Stimulated activated CD4-positive, alpha-beta T cell treated with anti-CD3 and anti-CD28 coated beads, Interleukin-1b, Interleukin-23, amount 100 ng/mL, for 1 hour (primary cell): ENCODE results near the gene C1S.
"Not testable (repeated sequence)": the region's sequence is repeated elsewhere in the genome, so short reads cannot be mapped to it uniquely, and the experiment has no call there.

Source experiments
- DNase-seq, 2 donors: peaks; one replicate each; pipeline ENCODE4 v3.0.0-alpha.2; 2020; ENCODE audit warnings: low read depth in 2 of 2

C1S gene

DNA sequence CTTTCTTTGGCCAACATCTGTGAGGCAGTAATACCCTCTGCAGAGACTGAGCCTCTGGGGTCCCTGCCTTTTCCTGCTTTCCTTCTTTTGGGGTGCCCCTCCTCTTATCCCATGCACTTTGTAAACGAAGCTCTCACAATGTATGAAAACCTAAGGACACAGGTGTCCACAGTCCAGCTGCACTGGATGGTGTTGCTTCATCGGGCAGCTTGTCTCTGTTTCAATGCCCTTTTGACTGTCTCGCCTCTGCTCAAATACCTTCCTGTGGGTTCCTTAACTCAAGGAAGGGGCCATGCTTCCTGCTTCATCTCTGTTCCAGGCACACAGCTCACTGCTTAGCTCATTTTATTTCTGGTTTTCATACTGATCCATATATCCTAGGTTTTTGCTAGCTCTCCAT, 42.1 kb downstream of the C1S start:
- no peak for DNase-seq

DNA sequence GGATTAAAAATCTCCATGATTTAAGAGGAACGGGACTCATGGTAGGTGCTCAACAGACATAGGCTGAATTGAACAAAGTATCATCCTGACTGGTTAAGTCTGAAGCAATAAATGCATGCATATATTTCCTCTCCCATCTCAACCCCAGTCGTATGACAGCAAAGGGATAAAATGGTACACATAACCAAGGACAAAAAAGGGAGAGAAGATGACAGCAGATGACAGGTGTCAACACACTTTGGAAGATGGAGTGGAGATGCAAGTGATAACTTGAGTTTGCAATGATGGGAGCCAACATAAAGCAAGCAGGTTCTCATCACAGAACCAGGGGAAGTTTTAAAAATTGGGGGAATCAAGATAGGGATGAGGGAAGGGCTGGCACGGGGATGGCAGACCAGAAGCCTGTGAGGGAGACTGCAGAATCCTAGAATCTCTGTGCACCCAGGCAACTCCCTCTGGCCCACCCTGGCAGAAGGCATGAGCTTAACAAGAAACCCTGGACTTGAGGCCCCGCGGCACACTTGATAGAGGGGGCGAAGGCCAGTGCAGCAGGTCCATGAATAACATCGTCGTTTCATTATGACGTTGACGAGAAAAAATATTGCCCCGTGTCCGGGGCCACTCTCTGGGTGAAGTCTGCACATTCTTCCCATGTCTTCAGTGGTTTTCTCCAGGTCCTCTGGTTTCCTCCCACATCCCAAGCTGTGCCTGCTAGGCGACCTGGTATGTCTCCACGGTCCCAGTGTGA, 43.5 kb downstream of the C1S start:
- no peak for DNase-seq

DNA sequence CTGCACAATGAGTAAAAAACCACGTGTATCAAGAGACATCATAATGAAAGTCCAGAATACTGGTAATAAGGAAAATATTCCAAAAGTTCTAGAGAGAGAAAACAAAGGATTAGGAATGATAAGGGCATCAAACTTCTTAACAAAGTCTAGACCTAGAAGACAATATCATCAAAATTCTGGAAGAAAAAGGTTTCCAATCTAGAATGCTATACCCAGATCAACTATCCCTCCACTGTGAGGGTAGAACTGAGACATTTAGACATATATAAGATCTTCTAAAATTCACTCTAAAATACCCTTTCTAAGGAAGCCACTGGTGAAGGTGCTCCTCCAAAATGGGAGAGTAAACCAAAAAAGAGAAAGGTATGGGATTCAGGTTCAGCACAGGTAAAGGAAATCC, 45.6 kb downstream of the C1S start:
- DNase-seq = no peak

DNA sequence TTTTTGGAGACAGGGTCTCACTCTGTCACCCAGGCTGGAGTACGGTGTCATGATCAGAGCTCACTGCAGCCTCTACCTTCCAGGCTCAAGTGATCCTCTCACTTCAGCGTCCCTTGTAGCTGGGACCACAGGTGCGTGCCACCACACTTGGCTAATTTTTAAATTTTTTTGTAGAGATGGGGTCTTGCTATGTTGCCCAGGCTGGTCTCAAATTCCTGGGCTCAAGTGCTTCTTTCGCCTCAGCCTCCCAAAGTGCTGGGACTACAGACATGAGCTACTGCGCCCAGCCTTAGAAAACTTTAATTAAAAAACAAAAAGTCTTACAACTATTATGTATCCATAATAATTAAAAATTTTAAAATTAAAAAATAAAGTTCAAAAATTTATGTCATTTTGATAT, 46.7 kb downstream of the C1S start:
- not testable (repeated sequence) for DNase-seq

DNA sequence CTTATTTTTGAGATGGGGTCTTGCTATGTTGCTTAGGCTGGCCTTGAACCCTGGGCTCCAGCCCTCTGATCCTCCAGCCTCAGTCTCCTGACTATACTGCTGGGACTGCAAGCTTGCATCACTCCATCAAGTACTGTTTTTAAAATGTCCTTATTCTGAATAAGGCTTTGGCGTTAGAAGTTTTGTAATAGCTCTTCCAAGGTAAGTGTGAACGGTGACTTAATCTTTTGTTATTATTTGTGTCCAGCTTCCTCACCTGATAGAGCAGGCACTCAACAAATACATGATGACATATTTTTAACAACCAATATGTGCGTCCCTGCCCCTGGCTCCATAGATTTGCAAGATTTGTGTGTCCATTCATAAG, 47.1 kb downstream of the C1S start:
- no peak for DNase-seq

DNA sequence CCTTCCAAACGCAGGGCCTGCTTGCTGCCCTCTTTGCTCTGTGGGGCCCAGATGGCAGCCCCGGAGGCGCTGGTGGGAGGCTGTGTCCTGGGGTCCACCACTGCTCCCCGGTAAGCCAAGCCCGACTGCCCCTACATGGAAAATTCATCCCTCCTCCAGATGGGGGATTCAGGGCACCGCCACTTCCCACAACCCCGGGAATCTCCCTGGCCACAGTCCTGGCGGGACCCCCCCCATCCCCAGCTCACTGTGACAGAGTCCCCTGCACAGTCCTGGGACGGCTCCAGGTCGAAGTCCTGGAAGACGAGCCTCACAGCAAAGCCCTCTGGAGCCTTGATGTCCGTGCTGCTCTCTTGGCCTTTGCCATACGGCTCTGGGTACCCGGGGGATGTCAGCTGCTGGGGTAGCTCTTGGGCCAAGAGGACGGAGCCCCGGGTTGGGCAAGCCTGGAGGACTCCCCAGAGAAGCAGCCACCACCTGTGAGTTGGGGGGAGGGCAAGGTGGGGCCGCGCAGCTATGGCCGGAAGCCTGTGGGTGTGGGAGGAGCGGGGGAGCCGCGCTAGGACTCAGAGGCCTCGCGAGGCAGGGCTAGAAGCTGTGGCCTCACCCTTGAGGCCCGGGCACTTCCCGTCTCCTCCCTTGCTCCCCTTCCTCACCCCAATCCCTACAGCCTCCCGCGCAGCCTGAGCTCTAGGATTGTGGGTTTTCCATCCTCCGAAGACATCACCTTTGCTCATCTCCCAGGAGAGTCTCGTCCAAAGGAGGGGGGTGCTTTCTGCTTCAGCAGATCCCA, 47.7 kb downstream of the C1S start:
- DNase-seq = peak in 1 of 2 donors; percentile 29

DNA sequence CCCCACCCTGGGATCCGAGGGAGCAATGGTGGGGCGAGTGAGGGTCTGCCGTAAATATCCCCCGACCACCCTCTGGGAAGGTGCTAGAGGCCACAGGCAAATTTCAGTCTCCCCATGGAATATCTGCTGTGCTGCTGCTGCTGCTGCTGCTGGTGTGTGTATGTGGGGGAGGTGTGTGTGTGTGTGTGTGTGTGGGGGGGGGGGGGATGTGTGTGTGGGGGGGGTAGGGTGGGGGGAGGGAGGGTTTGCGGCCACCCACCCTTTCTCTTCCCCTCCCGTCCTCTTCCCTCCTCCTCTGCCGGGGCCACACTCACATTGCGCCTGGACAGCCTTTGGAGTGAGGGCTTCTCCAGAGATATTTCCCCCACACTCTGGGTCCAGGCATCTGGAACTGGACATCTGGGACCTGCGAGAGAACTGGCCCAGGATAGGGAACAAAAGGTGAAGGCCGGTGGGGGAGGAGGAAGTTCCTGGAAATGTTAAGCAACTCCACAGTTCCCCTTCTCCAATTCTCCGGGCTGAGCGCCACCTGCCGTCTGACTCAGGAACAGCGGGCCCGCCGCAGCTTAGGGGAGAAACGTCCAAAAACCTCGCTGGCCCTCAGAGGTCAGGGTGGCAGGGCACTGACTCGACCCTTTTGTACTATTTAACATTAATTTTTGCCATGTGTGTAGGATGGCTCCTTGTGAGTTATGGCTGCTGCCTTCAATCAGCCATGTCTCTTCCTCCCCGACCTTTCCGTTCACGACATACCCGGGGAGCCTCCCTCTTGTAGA, 48.5 kb downstream of the C1S start, which contains the start of gene C1RL:
C1RL (minus strand) TSS at position 419 of the 776 bp plus-strand sequence; CDS start at position 385, 34 bp downstream.
- DNase-seq = peak; percentile 39 to 77

DNA sequence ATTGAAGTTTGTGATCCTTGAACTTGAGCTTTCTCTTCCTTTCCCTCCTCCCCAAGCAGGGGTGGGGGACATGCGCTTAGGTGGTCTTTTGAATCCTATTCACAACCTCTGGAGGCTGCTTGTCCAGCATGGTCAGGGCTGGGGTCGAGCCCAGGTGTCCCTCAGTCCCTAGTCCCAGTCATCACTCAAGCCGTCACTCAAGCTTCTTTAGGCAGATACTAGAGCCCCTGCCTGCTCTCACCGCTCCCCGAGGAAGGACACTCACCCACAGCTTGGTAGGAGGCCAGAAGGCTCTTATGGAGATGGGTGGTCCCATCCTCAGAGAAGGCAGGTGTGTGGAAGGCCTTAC, 49.0 kb downstream of the C1S start:
- no peak for DNase-seq

DNA sequence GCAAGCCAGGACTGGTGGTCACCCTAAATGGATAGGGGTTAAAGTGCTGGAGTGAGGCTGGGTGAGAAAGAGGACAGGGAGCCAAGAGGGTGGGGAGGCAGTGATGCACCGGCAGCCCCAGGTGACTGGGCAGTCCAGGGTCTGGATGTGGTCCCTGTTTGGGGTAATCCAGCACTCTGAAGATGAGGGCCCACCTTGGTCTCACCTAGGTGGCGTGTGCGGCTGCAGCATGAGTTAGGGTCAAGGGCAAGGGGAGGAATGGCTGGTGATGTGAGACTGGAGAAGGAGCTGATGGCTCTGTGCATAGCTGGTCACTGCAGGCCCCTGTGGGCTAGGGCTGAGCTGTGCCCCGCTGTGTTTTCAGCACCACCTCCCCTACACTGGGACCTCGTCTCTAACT, 50.1 kb downstream of the C1S start:
- DNase-seq = no peak

DNA sequence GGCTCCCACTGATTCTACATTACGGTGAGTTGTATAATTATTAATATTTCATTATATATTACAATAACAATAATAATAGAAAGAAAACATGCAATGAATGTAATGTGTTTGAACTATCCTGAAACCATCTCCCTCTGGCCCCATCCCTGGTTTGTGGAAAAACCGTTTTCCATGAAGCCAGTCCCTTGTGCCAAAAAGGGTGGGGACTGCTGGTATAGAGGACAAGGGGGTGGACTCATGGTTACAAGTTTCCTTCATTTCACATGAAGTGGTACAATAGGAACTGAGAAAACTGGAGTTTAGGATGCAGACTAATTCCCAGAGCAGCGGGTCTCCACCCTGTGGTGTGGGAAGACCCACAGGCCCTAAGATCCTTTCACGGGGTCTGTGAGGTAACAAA, 51.5 kb downstream of the C1S start:
- no peak for DNase-seq

DNA sequence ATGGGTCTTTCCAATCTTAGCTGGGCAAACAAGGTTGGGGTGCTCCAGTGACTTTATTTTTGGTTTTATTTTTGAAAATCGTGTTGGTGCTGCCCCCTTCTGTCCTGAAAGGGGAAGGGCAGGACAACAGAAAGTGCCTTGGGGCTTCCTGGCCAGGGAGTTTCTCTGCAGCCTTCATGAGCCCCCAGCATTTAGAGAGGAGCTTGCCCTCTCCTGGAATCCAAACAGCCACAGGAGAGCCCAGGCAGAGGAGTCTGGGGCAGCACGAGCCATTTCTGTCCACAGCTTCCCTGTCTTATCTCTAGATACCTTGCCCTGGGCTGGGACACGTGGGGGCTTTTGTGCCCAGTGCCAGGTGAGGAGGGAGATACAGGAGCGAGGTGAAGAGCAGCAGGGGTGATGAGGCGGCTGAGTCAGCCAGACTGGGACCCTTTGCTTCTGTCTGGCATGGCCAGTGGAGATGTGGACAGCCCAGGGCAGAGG, 52.9 kb downstream of the C1S start:
- DNase-seq = no peak

DNA sequence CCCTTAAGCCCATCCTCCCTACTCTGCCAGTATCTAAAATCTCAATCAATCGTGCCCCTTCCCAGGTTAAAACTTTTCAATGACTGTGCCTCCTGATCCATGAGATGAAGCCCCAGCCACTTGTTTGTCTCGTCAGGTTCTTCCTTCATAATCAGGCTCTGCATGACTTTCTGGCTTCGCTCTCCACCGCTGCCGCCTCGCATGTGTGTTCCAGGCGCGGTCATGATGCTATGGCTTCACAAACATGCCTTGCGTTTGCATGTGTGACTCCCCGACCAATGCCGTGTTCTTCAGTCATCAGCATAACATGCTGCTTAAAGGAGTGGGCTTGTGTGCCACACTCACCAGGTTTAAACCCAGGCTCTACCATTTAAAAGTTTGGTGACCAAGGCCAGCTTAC, 53.5 kb downstream of the C1S start:
- DNase-seq = no peak

DNA sequence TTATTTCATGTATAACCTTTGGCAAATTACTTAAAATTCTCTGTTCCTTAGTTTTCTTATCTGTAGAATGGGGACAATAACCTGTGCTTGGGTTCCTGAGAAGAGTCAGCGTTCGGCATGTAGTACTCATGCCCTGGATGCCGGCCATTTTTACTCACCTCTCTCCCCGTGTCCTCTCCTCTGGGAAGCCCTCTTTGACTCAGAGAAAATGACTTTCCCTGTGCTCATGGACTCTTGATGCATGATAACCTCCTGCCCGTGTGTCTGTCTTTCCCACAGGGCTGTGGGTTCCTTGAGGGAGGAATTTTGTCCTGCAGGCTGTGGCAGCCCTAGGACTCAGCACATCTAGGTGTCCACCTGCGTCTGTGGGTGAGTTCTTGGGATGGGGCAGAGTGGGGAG, 54.3 kb downstream of the C1S start:
- no peak for DNase-seq

DNA sequence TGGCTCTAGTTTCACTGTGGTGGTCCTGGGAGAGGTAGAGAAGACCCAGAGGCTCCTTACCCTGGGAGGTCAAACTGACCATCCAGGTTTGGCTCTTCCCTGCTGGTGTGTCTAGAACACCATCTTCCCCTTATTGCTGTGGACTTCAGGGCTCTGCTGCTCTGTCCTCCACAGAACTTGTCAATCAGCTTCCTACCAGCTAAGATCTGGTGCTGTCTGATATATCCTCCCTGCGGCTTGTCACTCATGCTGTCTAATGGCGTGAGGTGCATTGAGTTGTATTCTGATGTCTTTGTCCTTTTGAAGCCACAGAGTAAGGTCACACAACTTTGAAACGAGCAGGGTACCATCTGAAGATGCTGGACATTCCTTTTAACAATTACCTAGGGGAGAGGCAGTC, 55.7 kb downstream of the C1S start:
- DNase-seq = no peak

DNA sequence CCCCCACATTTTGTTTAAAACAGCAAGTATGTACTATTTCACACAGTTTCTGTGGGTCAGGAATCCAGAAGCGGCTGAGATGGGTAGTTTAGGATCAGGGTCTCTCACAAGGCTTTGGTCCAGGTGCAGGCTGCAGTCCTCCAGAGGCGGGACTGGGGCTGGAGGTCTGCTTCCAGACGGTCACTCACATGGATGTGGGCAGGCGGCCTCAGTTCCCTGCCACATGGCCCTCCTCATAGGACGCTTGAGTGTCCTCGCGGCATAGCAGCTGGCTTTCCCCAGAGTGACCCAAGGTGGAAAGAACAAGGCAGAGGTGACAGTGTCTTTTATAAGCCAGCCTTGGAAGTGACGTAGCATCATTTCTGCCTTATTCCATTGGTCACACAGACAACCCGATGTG, 56.4 kb downstream of the C1S start:
- DNase-seq = no peak

DNA sequence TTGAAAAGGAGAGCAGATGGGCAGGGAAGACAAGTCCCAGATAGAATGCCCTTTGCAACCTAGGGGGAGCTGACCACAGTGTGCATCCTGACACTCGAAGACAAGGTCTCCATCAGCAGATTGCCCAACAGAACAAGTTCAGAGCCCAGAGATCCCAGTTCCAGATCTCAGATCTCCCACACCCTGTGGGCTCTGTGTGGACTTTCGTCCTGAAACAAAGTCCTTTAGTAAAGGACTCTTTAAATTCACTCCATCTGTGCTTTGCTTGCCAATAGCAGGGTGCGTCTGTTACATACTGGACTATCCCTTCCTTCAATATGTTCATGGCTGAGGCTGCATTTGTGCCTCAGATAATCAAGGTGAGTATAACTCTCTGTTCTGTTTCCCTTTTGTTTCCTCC, 57.2 kb downstream of the C1S start:
- DNase-seq = no peak

DNA sequence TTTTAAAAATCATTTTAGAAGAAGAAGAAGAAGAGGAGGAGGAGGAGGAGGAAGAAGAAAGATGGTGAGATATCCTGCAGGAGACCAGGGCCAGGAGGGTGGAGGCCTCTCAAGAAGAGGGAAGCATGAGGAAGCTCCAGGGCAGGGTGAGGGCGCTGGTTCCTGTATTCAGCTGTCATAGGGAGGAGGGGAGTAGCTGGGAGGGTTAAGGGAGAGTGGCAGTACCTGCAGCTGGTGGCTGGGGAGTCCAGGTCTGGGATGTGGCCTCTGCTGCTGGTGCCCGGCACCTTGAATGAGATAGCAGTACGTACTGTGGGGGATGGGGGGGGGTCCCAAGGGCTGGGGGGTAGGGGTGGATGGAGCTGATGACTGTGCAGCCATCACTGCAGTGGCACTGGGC, 58.4 kb downstream of the C1S start:
- DNase-seq = no peak

DNA sequence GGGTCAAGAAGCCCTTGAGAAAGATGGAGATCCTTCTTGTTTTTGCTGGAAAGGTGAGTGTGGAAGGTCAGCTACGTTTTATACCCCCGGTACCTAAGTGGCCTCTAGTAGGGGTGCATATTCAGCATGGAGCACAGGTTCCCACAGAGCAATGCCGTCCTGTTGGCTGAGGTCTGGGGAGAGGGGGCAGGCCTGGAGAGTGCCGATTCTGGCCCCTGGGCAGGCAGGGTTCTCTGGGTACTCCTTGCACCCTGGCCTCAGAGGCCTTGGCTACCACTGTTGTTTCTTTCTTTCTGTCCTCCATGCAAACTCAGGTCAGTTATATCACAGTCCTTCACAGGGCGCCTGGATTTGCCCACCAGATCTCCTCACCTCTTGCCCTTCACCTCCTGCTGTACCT, 59.6 kb downstream of the C1S start:
- no peak for DNase-seq
